Neural cell (in vitro differentiated cells): ENCODE results near the gene HDLBP. TPM values are rescaled to one million over a fixed set of nuclear protein-coding genes. Genes with fewer than 3 reads are reported as not detected.

Source experiments
- H2AFZ ChIP-seq: fragments of 200-600, 300-800 bp; sonication (generic), shearing (Covaris generic); 2 replicates; pipeline ENCODE4 v1.6.0; 2014; ENCODE audit warnings: low read depth, mild to moderate bottlenecking, antibody characterized with exemption, low read length, moderate library complexity
- H3F3A ChIP-seq: fragments of 200-600 bp; shearing (Covaris generic); 2 replicates; pipeline ENCODE4 v1.6.1; 2016; ENCODE audit warnings: mild to moderate bottlenecking, moderate library complexity, mixed read lengths, antibody characterized with exemption, low read length; ENCODE audit not compliant: insufficient read depth, poor library complexity, severe bottlenecking
- H3K27ac ChIP-seq: fragments of 200-600, 300-800 bp; sonication (generic), shearing (Covaris generic); 2 replicates; pipeline ENCODE4 v1.5.1; 2014; ENCODE audit warnings: mild to moderate bottlenecking, low read length, moderate library complexity
- H3K27me3 ChIP-seq: fragments of 300-800, 200-600 bp; sonication (generic), shearing (Covaris generic); 2 replicates; pipeline ENCODE4 v1.6.0; 2014; ENCODE audit warnings: mild to moderate bottlenecking, low read depth, low read length, moderate library complexity; ENCODE audit not compliant: insufficient read depth
- H3K36me3 ChIP-seq: fragments of 300-800, 200-600 bp; sonication (generic), shearing (Covaris generic); 2 replicates; pipeline ENCODE4 v1.5.1; 2014; ENCODE audit warnings: mild to moderate bottlenecking, antibody characterized with exemption, low read length, moderate library complexity; ENCODE audit not compliant: insufficient read depth
- H3K4me2 ChIP-seq: fragments of 300-800, 200-600 bp; sonication (generic), shearing (Covaris generic); 2 replicates; pipeline ENCODE4 v1.6.0; 2014; ENCODE audit warnings: mild to moderate bottlenecking, low read length
- H3K4me3 ChIP-seq: fragments of 300-800, 200-600 bp; sonication (generic), shearing (Covaris generic); 2 replicates; pipeline ENCODE4 v1.5.1; 2014; ENCODE audit warnings: mild to moderate bottlenecking, low read length, moderate library complexity
- H3K79me2 ChIP-seq: fragments of 200-600 bp; shearing (Covaris generic); replicated peaks from 2 replicates; pipeline ENCODE4 v1.6.0; 2014; ENCODE audit warnings: mild to moderate bottlenecking, low read length, moderate library complexity; ENCODE audit not compliant: insufficient read depth
- H3K9ac ChIP-seq: fragments of 300-800, 200-600 bp; sonication (generic), shearing (Covaris generic); 2 replicates; pipeline ENCODE4 v1.6.1; 2016; ENCODE audit warnings: mild to moderate bottlenecking, low read length, mixed read lengths
- H3K9me2 ChIP-seq: fragments of 200-600 bp; shearing (Covaris generic); 2 replicates; pipeline ENCODE4 v1.6.1; 2016; ENCODE audit warnings: mild to moderate bottlenecking, low read length, mixed read lengths; ENCODE audit not compliant: insufficient read depth
- H3K9me3 ChIP-seq: fragments of 200-600, 300-800 bp; sonication (generic), shearing (Covaris generic); 2 replicates; pipeline ENCODE4 v1.6.1; 2016; ENCODE audit warnings: mild to moderate bottlenecking, mixed run types, low read length, moderate library complexity, mixed read lengths
- H4K20me1 ChIP-seq: fragments of 200-600 bp; shearing (Covaris generic); 2 replicates; pipeline ENCODE4 v1.6.1; 2016; ENCODE audit warnings: mild to moderate bottlenecking, mixed run types; ENCODE audit not compliant: insufficient read depth
- EP300 ChIP-seq: fragments of 450-650 bp; conservative IDR thresholded peaks from 2 replicates; pipeline ENCODE4 v1.6.1; 2014; ENCODE audit warnings: antibody characterized with exemption, mild to moderate bottlenecking, moderate library complexity; ENCODE audit not compliant: poor library complexity, severe bottlenecking
- EZH2 ChIP-seq: fragments of 200-600, 300-800 bp; shearing (Covaris generic), sonication (generic); IDR thresholded peaks from 2 replicates; pipeline ENCODE4 v1.6.1; 2014; ENCODE audit warnings: antibody characterized with exemption, low read length, borderline replicate concordance, mild to moderate bottlenecking; ENCODE audit not compliant: insufficient read depth, poor library complexity, severe bottlenecking
- MXI1 ChIP-seq: fragments of 450-650 bp; conservative IDR thresholded peaks from 2 replicates; pipeline ENCODE4 v1.6.1; 2014; ENCODE audit warnings: antibody characterized with exemption, mild to moderate bottlenecking; ENCODE audit not compliant: poor library complexity, severe bottlenecking
- POLR2AphosphoS5 ChIP-seq: IDR thresholded peaks from 2 replicates; pipeline ENCODE4 v1.6.1; 2012
- RAD21 ChIP-seq: fragments of 450-650 bp; conservative IDR thresholded peaks from 2 replicates; pipeline ENCODE4 v1.6.1; 2014; ENCODE audit warnings: antibody characterized with exemption, mild to moderate bottlenecking, moderate library complexity
- SMC3 ChIP-seq: fragments of 450-650 bp; conservative IDR thresholded peaks from 2 replicates; pipeline ENCODE4 v1.6.1; 2014; ENCODE audit warnings: antibody characterized with exemption, mild to moderate bottlenecking, moderate library complexity; ENCODE audit not compliant: poor library complexity
- TAF1 ChIP-seq: IDR thresholded peaks from 2 replicates; pipeline ENCODE4 v1.6.1; 2012; ENCODE audit warnings: low read depth
- polyA plus RNA-seq: library from polyadenylated mRNA; depleted of rRNA; stranded (reverse); fragments of >200 nt; gene quantifications from 2 replicates; pipeline ENCODE4 v1.2.3, GENCODE V29; 2014
- TF ChIP-seq, protein P1 (sequence below): IDR thresholded peaks from 2 replicates; pipeline ENCODE4 v1.6.1; 2012; ENCODE audit warnings: borderline replicate concordance
- TF ChIP-seq, protein P2 (sequence below): fragments of 450-650 bp; IDR thresholded peaks from 2 replicates; pipeline ENCODE4 v1.5.1; 2014; ENCODE audit warnings: antibody characterized with exemption, mild to moderate bottlenecking, moderate library complexity; ENCODE audit not compliant: poor library complexity, severe bottlenecking

The HDLBP gene
- polyA plus RNA-seq, 1 donor from 2014 or later, result 61.9 TPM

DNA sequence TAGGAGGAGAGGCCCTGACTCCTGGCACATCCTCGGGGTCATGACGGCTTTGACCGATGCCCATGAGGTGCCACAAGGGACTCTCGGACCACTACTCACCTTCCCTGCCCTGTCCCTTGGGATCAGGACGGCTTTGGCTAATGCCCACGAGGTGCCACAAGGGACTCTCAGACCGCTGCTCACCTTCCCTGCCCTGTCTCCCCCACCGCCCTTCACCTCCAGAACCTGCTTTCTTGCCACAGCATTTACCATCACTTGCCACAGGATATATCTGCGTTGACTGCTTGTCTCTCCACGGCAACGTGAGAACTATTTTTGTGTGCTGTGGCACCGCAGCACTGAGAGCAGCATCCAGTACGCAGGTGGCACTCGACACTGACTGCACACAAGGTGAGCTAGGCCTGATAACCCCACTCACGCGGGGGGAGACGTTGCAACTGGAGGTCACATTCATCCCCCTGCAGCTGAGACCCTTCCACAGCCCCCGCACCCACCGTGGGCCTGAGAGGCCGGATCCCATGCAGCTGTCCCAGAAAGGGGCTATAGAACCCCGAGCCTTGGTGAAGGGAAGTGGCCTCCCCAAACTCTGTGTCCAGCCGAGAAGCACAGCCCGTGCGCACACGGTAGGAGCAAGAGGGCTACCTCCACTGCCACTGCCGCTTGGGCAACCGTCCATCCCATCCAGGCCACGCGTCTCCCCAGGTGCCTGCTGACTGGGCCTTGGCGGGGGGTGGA, 79.4 kb downstream of the HDLBP start:
- TF ChIP-seq SMC3, result no peak
- TF ChIP-seq, protein P1, sequence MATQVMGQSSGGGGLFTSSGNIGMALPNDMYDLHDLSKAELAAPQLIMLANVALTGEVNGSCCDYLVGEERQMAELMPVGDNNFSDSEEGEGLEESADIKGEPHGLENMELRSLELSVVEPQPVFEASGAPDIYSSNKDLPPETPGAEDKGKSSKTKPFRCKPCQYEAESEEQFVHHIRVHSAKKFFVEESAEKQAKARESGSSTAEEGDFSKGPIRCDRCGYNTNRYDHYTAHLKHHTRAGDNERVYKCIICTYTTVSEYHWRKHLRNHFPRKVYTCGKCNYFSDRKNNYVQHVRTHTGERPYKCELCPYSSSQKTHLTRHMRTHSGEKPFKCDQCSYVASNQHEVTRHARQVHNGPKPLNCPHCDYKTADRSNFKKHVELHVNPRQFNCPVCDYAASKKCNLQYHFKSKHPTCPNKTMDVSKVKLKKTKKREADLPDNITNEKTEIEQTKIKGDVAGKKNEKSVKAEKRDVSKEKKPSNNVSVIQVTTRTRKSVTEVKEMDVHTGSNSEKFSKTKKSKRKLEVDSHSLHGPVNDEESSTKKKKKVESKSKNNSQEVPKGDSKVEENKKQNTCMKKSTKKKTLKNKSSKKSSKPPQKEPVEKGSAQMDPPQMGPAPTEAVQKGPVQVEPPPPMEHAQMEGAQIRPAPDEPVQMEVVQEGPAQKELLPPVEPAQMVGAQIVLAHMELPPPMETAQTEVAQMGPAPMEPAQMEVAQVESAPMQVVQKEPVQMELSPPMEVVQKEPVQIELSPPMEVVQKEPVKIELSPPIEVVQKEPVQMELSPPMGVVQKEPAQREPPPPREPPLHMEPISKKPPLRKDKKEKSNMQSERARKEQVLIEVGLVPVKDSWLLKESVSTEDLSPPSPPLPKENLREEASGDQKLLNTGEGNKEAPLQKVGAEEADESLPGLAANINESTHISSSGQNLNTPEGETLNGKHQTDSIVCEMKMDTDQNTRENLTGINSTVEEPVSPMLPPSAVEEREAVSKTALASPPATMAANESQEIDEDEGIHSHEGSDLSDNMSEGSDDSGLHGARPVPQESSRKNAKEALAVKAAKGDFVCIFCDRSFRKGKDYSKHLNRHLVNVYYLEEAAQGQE, result no peak
- TF ChIP-seq RAD21, result no peak
- TF ChIP-seq EP300, result no peak
- no peak for TF ChIP-seq POLR2AphosphoS5
- no peak for TF ChIP-seq EZH2
- TF ChIP-seq, protein P2, sequence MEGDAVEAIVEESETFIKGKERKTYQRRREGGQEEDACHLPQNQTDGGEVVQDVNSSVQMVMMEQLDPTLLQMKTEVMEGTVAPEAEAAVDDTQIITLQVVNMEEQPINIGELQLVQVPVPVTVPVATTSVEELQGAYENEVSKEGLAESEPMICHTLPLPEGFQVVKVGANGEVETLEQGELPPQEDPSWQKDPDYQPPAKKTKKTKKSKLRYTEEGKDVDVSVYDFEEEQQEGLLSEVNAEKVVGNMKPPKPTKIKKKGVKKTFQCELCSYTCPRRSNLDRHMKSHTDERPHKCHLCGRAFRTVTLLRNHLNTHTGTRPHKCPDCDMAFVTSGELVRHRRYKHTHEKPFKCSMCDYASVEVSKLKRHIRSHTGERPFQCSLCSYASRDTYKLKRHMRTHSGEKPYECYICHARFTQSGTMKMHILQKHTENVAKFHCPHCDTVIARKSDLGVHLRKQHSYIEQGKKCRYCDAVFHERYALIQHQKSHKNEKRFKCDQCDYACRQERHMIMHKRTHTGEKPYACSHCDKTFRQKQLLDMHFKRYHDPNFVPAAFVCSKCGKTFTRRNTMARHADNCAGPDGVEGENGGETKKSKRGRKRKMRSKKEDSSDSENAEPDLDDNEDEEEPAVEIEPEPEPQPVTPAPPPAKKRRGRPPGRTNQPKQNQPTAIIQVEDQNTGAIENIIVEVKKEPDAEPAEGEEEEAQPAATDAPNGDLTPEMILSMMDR, result no peak
- no peak for TF ChIP-seq MXI1
- no peak for TF ChIP-seq TAF1
- no peaks in the 10 kb centered on the region for H3K27me3 ChIP-seq
- no peaks in the 10 kb centered on the region for H4K20me1 ChIP-seq
- H3K4me2 ChIP-seq, result no peak overlapping the region
- H3K27ac ChIP-seq, result no peak overlapping the region
- no peak overlapping the region for H2AFZ ChIP-seq
- H3K79me2 ChIP-seq, result no peaks in the 10 kb centered on the region
- no peak overlapping the region for H3K4me3 ChIP-seq
- H3K9me3 ChIP-seq, result no peaks in the 10 kb centered on the region
- H3K9ac ChIP-seq, result no peak overlapping the region
- H3K36me3 ChIP-seq, result no peaks in the 10 kb centered on the region
- H3K9me2 ChIP-seq, result no peaks in the 10 kb centered on the region
- H3F3A ChIP-seq, result no peaks in the 10 kb centered on the region

DNA sequence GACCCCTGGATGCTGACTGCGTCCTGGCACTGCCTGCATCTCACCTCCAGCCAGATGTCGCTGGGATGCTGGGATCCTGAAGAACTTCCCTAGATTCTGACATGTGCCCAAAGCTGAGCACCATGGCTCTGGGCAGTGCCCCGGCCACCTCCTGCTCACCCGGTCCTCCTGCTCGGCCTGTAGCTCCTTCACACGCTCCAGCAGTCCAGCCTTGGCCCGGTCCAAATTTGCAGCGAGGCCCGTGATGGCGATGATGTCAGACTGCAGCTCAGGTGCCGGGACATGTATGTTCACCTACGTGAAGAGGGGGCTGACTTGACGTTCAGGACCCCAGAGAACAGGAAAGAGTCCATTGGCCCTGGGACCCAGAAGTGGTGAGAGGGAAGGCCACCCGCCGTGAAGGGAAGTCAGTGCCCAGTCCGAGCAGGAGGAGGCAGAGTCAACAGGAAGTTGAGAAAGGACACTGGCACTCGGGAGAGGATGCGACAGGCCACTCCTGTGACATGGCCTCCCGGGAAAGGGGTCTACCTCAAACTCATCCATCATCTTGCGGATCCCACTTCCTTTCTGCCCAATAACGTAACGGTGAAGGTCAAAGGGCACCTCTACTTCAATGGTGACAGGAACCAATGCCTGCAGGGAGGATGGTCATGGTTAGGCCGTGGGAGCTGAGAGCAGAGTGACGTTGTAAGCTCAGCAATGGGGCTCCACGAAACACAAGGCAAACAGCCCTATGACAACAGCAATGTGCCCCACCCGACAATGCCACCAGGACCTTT, 80.3 kb downstream of the HDLBP start:
- H2AFZ ChIP-seq, result no peak overlapping the region
- no peak for TF ChIP-seq RAD21
- TF ChIP-seq, protein P1, result no peak
- TF ChIP-seq, protein P2, result no peak
- no peak for TF ChIP-seq TAF1
- no peaks in the 10 kb centered on the region for H3K9me2 ChIP-seq
- no peaks in the 10 kb centered on the region for H3K27me3 ChIP-seq
- no peak overlapping the region for H3K4me2 ChIP-seq
- H3K4me3 ChIP-seq, result no peak overlapping the region
- no peaks in the 10 kb centered on the region for H3K9me3 ChIP-seq
- no peaks in the 10 kb centered on the region for H4K20me1 ChIP-seq
- no peaks in the 10 kb centered on the region for H3K79me2 ChIP-seq
- no peaks in the 10 kb centered on the region for H3K36me3 ChIP-seq
- no peak overlapping the region for H3K27ac ChIP-seq
- no peak overlapping the region for H3K9ac ChIP-seq
- H3F3A ChIP-seq, result no peaks in the 10 kb centered on the region
